Right cardiac atrium (tissue), 5 donors: Measurements from ENCODE around the gene IFT122. TPM values are rescaled to one million over a fixed set of nuclear protein-coding genes. Genes with fewer than 3 reads are reported as not detected.
"Not testable (repeated sequence)": the region's sequence is repeated elsewhere in the genome, so short reads cannot be mapped to it uniquely, and the experiment has no call there.

Source experiments
- ATAC-seq, 2 donors: fragments of 200-7000 bp; cut with Tn5 transposase; one replicate each; pipeline versions ENCODE4 v1.8.0 to v1.9.1; 2020; ENCODE audit warnings: moderate library complexity in 2 of 2, mild to moderate bottlenecking in 1 of 2
- DNase-seq, 3 donors: peaks; one replicate each; pipeline ENCODE4 v3.0.0-alpha.2; 2020
- H3K27ac ChIP-seq: one replicate; pipeline ENCODE4 v1.5.1; 2013; ENCODE audit warnings: mild to moderate bottlenecking, low read length, control low read depth, moderate library complexity
- H3K27me3 ChIP-seq: one replicate; pipeline ENCODE4 v1.6.1; 2013; ENCODE audit not compliant: control insufficient read depth, insufficient read depth
- H3K4me1 ChIP-seq: one replicate; pipeline ENCODE4 v1.6.1; 2013; ENCODE audit warnings: low read length; ENCODE audit not compliant: control insufficient read depth, insufficient read depth
- H3K4me3 ChIP-seq: one replicate; pipeline ENCODE4 v1.5.1; 2013; ENCODE audit warnings: low read length, control low read depth
- H3K9me3 ChIP-seq: one replicate; pipeline ENCODE4 v1.6.1; 2013; ENCODE audit warnings: low read length; ENCODE audit not compliant: control insufficient read depth
- WGBS: extraction: QIAGEN DNeasy Blood & Tissue Kit; methylation state at CpG from one replicate; pipeline ENCODE4 v1.1.7; 2013; 5-methylcytosine and 5-hydroxymethylcytosine counted together
- intact Hi-C, 4 donors: fragments of 100-400 bp; cut with DNase I; formaldehyde crosslinking; loops; one replicate each; pipeline versions ENCODE4 v1.11.0 to v1.14.0; 2022 to 2023
- polyA plus RNA-seq: library from polyadenylated mRNA; stranded (reverse); fragments of 200-250 nt; gene quantifications from one replicate; pipeline ENCODE4 v1.2.3, GENCODE V29; 2013
- total RNA-seq, 4 donors: library from RNA; stranded (reverse); fragmentation: NEBNext Ultra II Directional; extraction: Animal tissue kit (Norgen Biotek cat#: 25700); gene quantifications; one replicate each; pipeline ENCODE4 v1.2.1, GENCODE V29; 2021
- donor health status: healthy with polysubstance abuse.
- donor health status: DM: no; HTN: yes; CAD: no.
- donor health status: DM: no; HTN: no; CAD: no.
- donor health status: DM: no; HTN: yes; CAD: no; lungs with severe emphysema.
- donor health status: DM: yes; HTN: yes; CAD: no.

The IFT122 gene
- total and polyA plus RNA-seq, 5 donors = 17.7 to 46.4 (median 35.7) TPM

- no peak overlapping the region for H3K27ac ChIP-seq
- peaks cover 27% of the 10 kb centered on the region for H3K4me1 ChIP-seq
- peak in 2 of 3 donors; percentile 11 to 15 for DNase-seq
- no peak for ATAC-seq
- intact Hi-C loops = loop anchor here in 1 of 4 donors (10.0 kb wide), 1 partner anchor 49 kb away; no protein-coding TSS in a partner anchor
- H3K4me3 ChIP-seq = no peak overlapping the region
- 76% methylated on average over 9 of the region's 9 CpGs for WGBS
- H3K27me3 ChIP-seq = no peaks in the 10 kb centered on the region
- H3K9me3 ChIP-seq = no peaks in the 10 kb centered on the region
Observed at GRCh38 chr3:129506231-129506742, 66.3 kb downstream of the IFT122 start.

GRCh38 chr3:129507181-129507831, 67.3 kb downstream of the IFT122 start:
- H3K27me3 ChIP-seq = no peaks in the 10 kb centered on the region
- DNase-seq = peak in 2 of 3 donors; percentile 68 to 73
- intact Hi-C loops = loop anchor here in 1 of 4 donors (10.0 kb wide), 1 partner anchor 47 kb away; no protein-coding TSS in a partner anchor
- H3K4me3 ChIP-seq = no peak overlapping the region
- H3K4me1 ChIP-seq = peaks cover 24% of the 10 kb centered on the region
- no peaks in the 10 kb centered on the region for H3K9me3 ChIP-seq
- ATAC-seq = peak; percentile 75 to 79
- 43% methylated on average over 9 of the region's 9 CpGs for WGBS
- H3K27ac ChIP-seq = peak overlapping the region; percentile 43

GRCh38 chr3:129512595-129512994, 72.6 kb downstream of the IFT122 start:
- H3K9me3 ChIP-seq = no peaks in the 10 kb centered on the region
- no peak overlapping the region for H3K27ac ChIP-seq
- ATAC-seq (no peak), DNase-seq (no peak)
- H3K4me3 ChIP-seq = no peak overlapping the region
- no peaks in the 10 kb centered on the region for H3K27me3 ChIP-seq
- H3K4me1 ChIP-seq = peaks cover 4% of the 10 kb centered on the region
- intact Hi-C loops = no loop called here

DNA sequence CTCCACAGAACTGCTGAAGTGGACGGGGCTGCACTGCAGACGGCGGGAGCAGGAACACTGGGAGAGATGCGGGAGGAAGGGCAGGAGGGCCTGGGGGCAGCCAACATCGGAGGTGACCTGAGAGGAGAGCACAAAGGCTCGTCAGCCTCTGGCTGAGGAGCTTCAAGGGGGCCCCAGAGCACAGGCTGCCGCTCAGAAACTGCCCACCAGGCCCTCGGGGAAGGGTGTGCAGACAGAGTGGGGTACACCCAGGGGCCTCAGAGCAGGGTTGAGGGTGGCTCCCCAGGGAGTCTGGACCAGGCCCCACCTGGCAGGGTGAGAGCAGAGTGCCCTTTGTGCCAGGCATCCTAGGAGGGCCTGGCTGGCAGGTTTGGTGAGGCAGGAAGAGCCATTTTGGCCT, 73.7 kb downstream of the IFT122 start:
- intact Hi-C loops = no loop called here
- 88% methylated on average over 8 of the region's 8 CpGs for WGBS
- no peak overlapping the region for H3K27ac ChIP-seq

DNA sequence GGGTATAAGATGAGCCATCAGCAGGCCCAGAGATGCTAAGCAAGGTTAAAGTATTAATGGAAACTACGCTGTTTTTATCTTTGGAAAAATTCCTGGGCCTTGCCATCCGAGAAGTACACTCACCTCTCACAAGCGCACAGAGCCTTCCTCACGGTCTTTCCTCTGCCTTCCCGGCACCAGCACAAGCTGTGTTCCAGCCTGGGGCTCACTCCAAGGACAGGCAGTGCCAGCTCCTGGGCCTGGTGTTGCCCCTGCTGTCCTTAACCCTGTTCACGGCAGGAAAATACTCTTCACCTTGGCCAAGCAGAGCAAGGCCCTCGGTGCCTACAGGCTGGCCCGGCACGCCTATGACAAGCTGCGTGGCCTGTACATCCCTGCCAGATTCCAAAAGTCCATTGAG, 74.1 kb downstream of the IFT122 start:
- WGBS = 88% methylated on average over 10 of the region's 10 CpGs
- Histone ChIP-seq H3K27me3 (no peaks in the 10 kb centered on the region), H3K4me1 (peaks cover 2% of the 10 kb centered on the region), H3K27ac (no peak overlapping the region), H3K4me3 (no peak overlapping the region), H3K9me3 (no peaks in the 10 kb centered on the region)
- intact Hi-C loops = no loop called here
- ATAC-seq (peak; percentile 22 to 24), DNase-seq (peak in 1 of 3 donors; percentile 40)

More for the DNA sequence above, 73.7 kb downstream of the IFT122 start:
- H3K4me1 ChIP-seq = peaks cover 2% of the 10 kb centered on the region
- H3K9me3 ChIP-seq = no peaks in the 10 kb centered on the region
- H3K27me3 ChIP-seq = no peaks in the 10 kb centered on the region
- ATAC-seq = peak; percentile 4 to 18
- H3K4me3 ChIP-seq = no peak overlapping the region
- peak in 1 of 3 donors; percentile 22 for DNase-seq

DNA sequence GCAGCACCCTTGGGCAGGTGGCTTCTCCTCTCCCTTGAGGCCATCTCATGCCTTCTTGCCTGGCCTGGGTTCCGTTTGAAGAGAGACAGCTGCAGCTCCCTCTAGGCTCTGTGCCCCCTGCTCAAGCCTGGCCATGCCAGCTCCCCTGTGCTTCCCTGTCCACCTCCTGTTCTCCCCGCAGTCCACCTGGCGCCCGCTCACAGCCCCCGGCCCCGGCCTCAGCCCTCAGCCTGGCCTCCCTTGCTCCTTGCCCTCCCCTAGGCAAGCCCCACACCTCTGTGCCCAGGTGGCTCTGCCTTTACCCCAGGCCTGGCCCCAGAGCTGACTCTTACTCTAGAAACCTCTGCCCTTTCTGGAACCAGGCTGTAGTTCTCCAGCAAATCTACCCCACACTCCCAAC, 74.5 kb downstream of the IFT122 start:
- no peak overlapping the region for H3K27ac ChIP-seq
- ATAC-seq = no peak

GRCh38 chr3:129515108-129515820, 75.2 kb downstream of the IFT122 start:
- H3K27ac ChIP-seq, H3K4me3 ChIP-seq, H3K4me1 ChIP-seq, H3K9me3 ChIP-seq, H3K27me3 ChIP-seq, intact Hi-C loops, ATAC-seq: not testable (repeated sequence)
- 85% methylated on average over 21 of the region's 25 CpGs for WGBS
- DNase-seq = peak in 1 of 3 donors; percentile 38

More for the DNA sequence above, 74.5 kb downstream of the IFT122 start:
- peak in 1 of 3 donors; percentile 15 for DNase-seq
- WGBS = 97% methylated on average over 6 of the region's 6 CpGs
- intact Hi-C loops = no loop called here
- Histone ChIP-seq H3K4me1 (peaks cover 2% of the 10 kb centered on the region), H3K9me3 (no peaks in the 10 kb centered on the region), H3K27me3 (no peaks in the 10 kb centered on the region), H3K4me3 (no peak overlapping the region)

DNA sequence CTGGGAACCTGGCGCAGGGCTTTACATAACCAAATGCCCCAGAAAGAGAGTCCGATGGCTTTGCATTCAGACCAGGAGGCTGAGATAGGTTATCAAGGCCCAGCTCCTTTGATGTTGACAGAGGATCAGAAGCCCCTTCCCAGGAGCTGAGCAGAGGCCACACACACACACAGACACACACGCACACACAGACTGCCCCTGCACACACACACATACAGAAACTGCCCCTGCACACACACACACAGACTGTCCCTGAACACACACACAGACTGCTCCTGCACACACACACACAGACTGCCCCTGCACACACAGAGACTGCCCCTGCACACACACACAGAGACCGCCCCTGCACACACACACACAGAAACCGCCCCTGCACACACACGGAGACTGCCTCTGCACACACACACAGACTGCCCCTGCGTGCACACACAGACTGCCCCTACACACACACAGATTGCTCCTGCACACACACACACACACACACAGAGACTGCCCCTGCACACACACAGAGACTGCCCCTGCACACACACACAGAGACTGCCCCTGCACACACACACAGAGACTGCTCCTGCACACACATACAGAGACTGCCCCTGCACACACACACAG, 75.9 kb downstream of the IFT122 start:
- H3K27me3 ChIP-seq, H3K9me3 ChIP-seq, H3K4me3 ChIP-seq, intact Hi-C loops, H3K4me1 ChIP-seq, H3K27ac ChIP-seq, ATAC-seq: not testable (repeated sequence)
- DNase-seq = peak in 1 of 3 donors; percentile 20
- 91% methylated on average over 7 of the region's 7 CpGs for WGBS

DNA sequence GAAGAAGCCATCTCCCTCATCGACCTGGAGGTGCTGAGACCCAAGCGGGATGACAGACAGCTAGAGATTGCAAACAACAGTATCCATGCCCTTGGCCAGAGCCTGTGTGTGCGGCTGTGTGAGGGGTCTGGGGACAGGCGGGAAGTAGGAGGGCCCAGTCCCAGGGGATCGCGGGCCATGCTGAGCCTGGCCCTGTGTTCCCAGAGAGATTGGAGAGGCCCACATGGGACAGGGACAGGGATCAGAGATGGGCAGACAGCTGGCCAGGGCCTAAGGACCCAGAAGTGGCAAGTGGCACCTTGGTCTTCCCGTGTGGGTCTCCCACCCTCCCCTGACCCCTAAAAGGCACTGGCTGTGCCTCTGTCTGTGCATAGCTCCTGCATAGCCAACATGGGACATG, 77.5 kb downstream of the IFT122 start:
- Histone ChIP-seq H3K4me3 (no peak overlapping the region), H3K4me1 (peaks cover 2% of the 10 kb centered on the region), H3K27ac (no peak overlapping the region), H3K9me3 (no peaks in the 10 kb centered on the region), H3K27me3 (no peaks in the 10 kb centered on the region)
- WGBS = 87% methylated on average over 7 of the region's 7 CpGs
- intact Hi-C loops = no loop called here
- no peak for ATAC-seq
- peak in 1 of 3 donors; percentile 29 for DNase-seq

- peak in 1 of 3 donors; percentile 57 for DNase-seq
- H3K4me3 ChIP-seq = no peak overlapping the region
- 75% methylated on average over 8 of the region's 8 CpGs for WGBS
- H3K4me1 ChIP-seq = no peaks in the 10 kb centered on the region
- peak in 1 of 2 donors; percentile 4 for ATAC-seq
- intact Hi-C loops = no loop called here
- H3K9me3 ChIP-seq = no peaks in the 10 kb centered on the region
- no peaks in the 10 kb centered on the region for H3K27me3 ChIP-seq
- H3K27ac ChIP-seq = no peak overlapping the region
Observed at GRCh38 chr3:129518038-129518561, 78.1 kb downstream of the IFT122 start.
